HG02763 (cell line): Measurements from ENCODE around the gene CD247.
A peak's percentile ranks its signal among the peaks of the same experiment; 100 is the strongest.

ENCODE experiments used
- ATAC-seq: cut with Tn5 transposase; IDR thresholded peaks from one replicate; pipeline ENCODE4 v1.9.1; 2021; ENCODE audit warnings: mild to moderate bottlenecking, moderate library complexity; ENCODE audit not compliant: unreplicated experiment

CD247 gene

GRCh38 chr1:167512046-167512654 lies 6.2 kb downstream of the CD247 start:
- no peak for ATAC-seq

- ATAC-seq: no peak
These were observed 6.8 kb downstream of the CD247 start for GRCh38 chr1:167511374-167511986.

DNA sequence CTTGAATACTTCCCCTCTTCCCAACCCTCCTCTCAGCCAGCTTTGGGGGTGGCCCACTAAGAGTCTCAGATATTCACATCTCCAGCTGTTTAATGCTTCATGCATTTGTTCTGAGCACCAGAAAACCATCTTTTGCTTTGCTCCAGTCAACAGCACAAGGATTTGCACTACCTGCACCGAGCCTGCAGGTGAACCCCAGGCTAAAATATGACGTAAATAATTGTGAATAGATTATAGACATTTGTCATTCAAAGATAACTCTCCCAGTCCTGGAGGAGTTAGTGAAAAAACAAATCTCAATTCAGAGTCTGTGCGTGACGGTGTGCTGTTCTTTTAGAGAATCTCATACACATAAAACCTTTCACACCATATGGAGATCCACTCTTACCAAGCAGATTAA lies 7.4 kb downstream of the CD247 start:
- ATAC-seq: no peak

DNA sequence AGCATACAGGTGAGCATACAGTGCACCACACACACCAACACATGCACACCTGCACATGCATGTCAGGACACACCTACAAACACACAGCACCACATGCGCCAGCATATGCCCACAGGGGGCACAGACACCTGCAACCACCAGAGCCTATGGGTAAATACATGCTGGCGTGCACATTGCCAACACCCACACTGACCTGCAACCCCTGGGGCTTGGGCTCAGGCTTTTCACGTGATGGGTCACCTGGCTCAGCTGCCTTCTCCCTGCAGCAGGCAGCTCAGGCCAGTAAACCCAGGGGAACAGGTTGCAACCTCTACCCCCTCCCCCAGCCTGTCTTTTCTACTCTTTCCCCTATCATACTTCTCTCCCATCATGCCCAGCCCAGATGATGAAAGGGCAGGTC lies 8.1 kb downstream of the CD247 start:
- ATAC-seq: no peak

GRCh38 chr1:167509587-167509986 lies 8.7 kb downstream of the CD247 start:
- no peak for ATAC-seq

- ATAC-seq: no peak
These were observed 10.6 kb downstream of the CD247 start for GRCh38 chr1:167507719-167508118.

- no peak for ATAC-seq
These were observed 13.9 kb downstream of the CD247 start for GRCh38 chr1:167504467-167504827.

DNA sequence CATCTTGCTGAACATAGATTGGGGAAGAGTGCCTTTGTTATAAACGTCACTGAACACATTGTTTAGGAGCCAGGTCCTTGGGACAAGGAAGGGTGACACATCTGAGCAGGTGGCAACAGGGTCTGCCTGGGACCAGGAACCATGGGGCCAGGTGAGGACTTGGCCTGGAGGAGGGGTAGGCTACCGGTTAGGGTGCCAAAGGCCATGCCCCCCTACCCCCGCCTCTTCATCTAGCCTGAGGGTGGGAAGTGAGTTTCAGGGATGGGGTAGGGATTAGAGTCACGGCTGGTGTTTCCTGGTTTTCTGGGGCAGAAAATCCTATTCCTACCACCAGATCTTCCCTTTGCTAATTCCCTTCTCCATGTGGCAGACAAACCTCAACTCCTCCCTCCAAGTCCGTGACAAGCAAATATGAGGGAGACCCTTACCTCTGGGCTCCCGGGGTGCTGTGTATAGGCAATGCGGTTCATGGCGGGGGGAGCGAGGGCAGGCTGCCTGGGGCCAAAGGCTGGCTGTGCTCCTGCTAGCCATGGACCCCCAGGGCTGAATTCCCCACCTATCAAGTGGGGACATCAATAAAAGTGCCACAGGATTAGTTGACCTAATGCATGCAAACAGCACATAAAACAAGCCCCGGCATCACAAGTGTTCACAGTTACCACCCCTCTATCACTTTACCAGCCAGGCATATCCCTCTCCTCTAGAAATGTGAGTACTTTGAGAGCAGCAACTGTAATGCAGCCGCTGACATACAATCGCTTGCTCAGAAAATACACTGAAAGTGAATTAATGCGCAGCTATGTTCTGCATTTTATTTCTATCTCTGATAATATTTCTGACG lies 14.5 kb downstream of the CD247 start:
- ATAC-seq: no peak

GRCh38 chr1:167502719-167503462 lies 15.4 kb downstream of the CD247 start:
- ATAC-seq: no peak

- no peak for ATAC-seq
These were observed 16.2 kb downstream of the CD247 start for GRCh38 chr1:167502192-167502551.

GRCh38 chr1:167501515-167502191 lies 16.7 kb downstream of the CD247 start:
- ATAC-seq: no peak

- no peak for ATAC-seq
These were observed 18.0 kb downstream of the CD247 start for GRCh38 chr1:167500283-167500860.

GRCh38 chr1:167499664-167500101 lies 18.6 kb downstream of the CD247 start:
- ATAC-seq: peak; percentile 97

DNA sequence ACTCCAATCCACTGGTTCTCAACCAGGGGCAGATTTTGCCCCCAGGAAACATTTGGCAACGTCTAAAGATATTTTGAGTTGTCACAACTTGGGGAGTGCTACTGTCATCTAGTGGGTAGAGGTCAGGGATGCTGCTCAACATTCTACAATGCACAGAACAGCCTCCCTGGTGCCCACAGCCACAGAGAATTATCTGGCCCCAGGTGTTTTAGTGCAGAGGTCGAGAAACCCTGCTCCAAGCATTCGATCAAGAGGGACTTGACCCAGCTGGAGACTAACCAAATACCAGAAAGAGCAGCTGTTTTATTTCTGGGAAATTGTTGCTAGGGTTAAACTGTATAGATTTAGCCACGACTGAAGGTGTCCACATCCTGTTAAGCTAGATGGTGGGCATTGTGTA lies 19.2 kb downstream of the CD247 start:
- no peak for ATAC-seq

DNA sequence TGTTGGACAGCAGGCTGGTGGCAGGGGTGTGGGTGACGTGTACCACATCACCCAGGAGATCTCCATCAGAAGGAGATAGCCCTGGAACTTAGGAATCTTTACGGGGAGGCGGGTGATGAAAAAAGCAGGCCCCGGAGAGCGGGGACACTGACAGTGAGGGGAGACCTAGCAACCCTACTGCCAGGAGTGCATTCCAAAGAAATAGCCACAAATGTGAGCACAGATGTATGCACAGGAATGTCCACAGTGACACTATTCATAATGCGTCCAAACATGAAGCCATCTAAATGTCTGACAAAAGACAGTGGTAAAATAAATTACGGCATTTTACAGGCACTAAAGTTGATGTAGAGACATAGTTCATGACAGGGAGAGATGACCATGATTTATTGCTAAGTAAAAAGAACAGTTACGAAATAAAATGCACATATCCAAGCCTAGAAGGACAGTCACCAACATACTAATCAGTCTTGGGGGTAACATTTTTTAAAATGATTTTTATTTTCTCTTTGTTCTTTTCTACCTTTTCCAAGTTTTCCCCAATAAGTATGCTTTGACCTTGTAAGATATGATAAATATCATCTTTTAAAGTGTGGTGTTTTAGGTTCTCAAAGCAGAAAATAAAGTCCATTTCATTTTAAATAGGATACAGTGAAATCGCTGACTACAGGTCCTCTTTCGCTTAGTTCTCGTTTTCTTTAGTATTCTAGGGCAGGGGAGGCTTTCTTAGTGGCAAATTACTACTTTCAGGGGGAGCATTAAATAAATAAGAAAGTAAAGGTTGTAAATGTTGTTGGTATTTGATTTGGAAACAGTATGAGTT lies 21.3 kb downstream of the CD247 start:
- ATAC-seq: no peak

- ATAC-seq: no peak
These were observed 25.0 kb downstream of the CD247 start for GRCh38 chr1:167493372-167493771.

GRCh38 chr1:167492481-167492910 lies 25.8 kb downstream of the CD247 start:
- no peak for ATAC-seq

DNA sequence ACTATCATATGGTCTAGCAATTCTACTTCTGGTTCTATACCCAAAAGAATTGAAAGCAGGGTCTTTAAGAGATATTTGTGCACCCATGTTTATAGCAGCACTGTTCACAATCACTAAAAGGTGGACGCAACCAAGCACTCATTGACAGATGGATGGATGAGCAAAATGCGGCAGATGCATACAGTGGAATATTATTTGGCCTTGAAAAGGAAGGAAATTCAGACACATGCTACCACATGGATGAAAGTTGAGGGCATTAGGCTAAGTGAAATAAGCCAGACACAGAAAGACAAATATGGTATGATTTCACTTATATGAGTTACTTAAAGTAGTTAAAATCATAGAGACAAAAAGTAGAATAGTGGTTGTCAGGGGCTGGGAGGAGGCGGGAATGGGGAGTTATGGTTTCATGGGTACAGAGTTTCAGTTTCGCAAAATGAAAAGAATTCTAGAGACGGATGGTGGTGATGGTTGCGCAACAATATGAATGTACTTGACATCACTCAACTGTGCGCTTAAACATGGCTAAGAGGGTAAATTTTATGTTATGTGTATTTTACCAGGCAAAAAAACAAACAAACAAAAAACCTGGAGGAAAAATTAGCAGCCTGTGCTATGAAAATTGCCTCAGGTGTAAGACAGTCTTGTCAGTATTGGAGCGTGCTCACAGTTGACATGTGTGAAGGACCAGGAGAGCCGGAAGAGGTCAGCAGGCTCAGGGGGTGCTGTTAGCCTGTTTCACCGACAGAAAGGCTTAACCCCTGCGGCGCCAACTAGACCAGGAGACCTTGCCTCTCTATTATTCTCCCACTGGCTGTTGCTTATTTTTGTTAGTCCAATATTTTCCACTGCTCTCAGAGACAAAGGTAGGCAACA lies 26.5 kb downstream of the CD247 start:
- no peak for ATAC-seq

DNA sequence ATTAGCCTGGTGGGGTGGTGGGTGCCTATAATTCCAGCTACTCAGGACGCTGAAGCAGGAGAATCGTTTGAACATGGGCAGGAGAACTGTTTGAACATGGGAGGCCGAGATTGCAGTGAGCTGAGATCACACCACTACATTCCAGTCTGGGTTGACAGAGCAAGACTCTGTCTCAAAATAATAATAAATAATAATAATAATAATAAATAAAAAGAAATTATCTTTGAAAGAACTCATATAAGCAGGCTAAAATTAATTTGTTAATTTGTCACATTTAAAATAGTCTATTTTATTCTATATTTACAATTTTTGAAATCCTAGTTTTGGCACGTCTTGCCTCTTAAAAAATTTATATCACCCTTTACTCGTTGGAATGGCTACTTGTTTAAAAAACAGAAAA lies 27.6 kb downstream of the CD247 start:
- ATAC-seq: no peak
